Kidney (tissue), 14 donors: ENCODE results near the gene C5orf63. TPM values are rescaled to one million over a fixed set of nuclear protein-coding genes. Genes with fewer than 3 reads are reported as not detected.

Experiments
- DNase-seq, 5 donors: peaks; one replicate each; pipeline ENCODE4 v3.0.0-alpha.2; 2013 to 2020
- FAIRE-seq: peaks from 2 replicates; lab custom pipeline; 2012; peaks lifted over from hg19 to GRCh38; lab: Jason Lieb, UNC
- H3K27ac ChIP-seq, 2 donors: one replicate each; pipeline ENCODE4 v1.7.0; 2013; ENCODE audit warnings: low read depth in 2 of 2, low read length in 2 of 2, inconsistent platforms in 1 of 2
- H3K27me3 ChIP-seq: one replicate; pipeline ENCODE4 v1.7.1; 2013; ENCODE audit warnings: low read length, inconsistent platforms; ENCODE audit not compliant: control insufficient read depth, insufficient read depth
- H3K36me3 ChIP-seq, 3 donors: one replicate each; pipeline versions ENCODE4 v1.7.0 to v1.7.1; 2013; ENCODE audit warnings: low read length in 3 of 3, control low read depth in 1 of 3, inconsistent platforms in 1 of 3; ENCODE audit not compliant: insufficient read depth in 3 of 3, control insufficient read depth in 2 of 3
- H3K4me1 ChIP-seq, 3 donors: one replicate each; pipeline versions ENCODE4 v1.7.0 to v1.7.1; 2013; ENCODE audit warnings: low read length in 3 of 3, inconsistent platforms in 1 of 3, low read depth in 1 of 3; ENCODE audit not compliant: control insufficient read depth in 2 of 3, insufficient read depth in 2 of 3
- H3K4me3 ChIP-seq, 3 donors: one replicate each; pipeline versions ENCODE4 v1.7.0 to v1.8.1; 2013; ENCODE audit warnings: low read length in 3 of 3, control low read depth in 1 of 3, inconsistent platforms in 1 of 3
- H3K9ac ChIP-seq, 3 donors: one replicate each; pipeline versions ENCODE4 v1.7.0 to v1.7.1; 2013; ENCODE audit warnings: low read length in 3 of 3, control low read depth in 1 of 3, inconsistent platforms in 1 of 3
- H3K9me3 ChIP-seq, 3 donors: one replicate each; pipeline versions ENCODE4 v1.7.0 to v1.7.1; 2013; ENCODE audit warnings: low read length in 3 of 3, control low read depth in 1 of 3, inconsistent platforms in 1 of 3; ENCODE audit not compliant: control insufficient read depth in 2 of 3, insufficient read depth in 1 of 3
- intact Hi-C: fragments of 100-400 bp; cut with DNase I; formaldehyde crosslinking; loops from one replicate; pipeline ENCODE4 v1.11.1; 2022
- polyA plus RNA-seq: library from polyadenylated mRNA; stranded (reverse); fragments of 350-450 nt; fragmentation: Illumina TruSeq; extraction: RNeasy Lipid Tissue Mini Kit (QIAGEN cat#74804); gene quantifications from one replicate; pipeline ENCODE4 v1.2.3, GENCODE V29; 2014; ENCODE audit warnings: low read depth, low replicate concordance; ENCODE audit not compliant: insufficient read depth
- total RNA-seq: library from RNA; stranded (reverse); fragmentation: NEBNext Ultra II Directional; extraction: Animal tissue kit (Norgen Biotek cat#: 25700); gene quantifications from one replicate; pipeline ENCODE4 v1.2.1, GENCODE V29; 2021
- TF ChIP-seq, protein P1 (sequence below): IDR thresholded peaks from 3 replicates; pipeline ENCODE4 v1.5.1; 2012; ENCODE audit warnings: mild to moderate bottlenecking, moderate library complexity, borderline replicate concordance; ENCODE audit not compliant: insufficient read depth; ENCODE audit errors: extremely low read depth
- donor health status: control.
- donor health status: control.
- donor health status: control.
- donor health status: control.
- donor health status: control.
- donor health status: DM: yes; HTN: yes; CAD: no.
- donor health status: Normal renal cell carcinoma (clear cell type).

The C5orf63 gene
- total and polyA plus RNA-seq, 2 donors from 2014 or later: 5.8 to 8.5 TPM

DNA sequence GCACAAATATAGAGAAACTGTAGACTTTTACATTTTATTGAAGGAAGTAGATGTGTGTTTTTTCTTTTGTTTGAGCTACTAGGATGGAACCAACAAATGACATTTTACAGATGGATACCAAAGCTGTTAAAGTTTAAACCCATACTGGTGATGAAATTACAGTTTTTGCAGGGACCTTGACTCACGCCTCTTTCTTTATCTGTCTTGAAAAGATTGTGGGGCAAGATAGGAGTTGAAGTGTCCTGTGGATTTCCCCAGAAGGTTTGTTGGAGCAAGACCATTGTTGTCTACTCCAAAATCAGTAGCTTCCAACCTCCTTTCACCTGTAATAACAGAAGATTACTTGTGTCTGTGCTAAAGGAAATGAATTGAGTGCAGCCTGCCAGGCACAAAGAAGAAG lies 4.1 kb upstream of the C5orf63 start:
- Histone ChIP-seq H3K9ac (no peak overlapping the region), H3K4me3 (no peak overlapping the region)
- TF ChIP-seq, protein P1, sequence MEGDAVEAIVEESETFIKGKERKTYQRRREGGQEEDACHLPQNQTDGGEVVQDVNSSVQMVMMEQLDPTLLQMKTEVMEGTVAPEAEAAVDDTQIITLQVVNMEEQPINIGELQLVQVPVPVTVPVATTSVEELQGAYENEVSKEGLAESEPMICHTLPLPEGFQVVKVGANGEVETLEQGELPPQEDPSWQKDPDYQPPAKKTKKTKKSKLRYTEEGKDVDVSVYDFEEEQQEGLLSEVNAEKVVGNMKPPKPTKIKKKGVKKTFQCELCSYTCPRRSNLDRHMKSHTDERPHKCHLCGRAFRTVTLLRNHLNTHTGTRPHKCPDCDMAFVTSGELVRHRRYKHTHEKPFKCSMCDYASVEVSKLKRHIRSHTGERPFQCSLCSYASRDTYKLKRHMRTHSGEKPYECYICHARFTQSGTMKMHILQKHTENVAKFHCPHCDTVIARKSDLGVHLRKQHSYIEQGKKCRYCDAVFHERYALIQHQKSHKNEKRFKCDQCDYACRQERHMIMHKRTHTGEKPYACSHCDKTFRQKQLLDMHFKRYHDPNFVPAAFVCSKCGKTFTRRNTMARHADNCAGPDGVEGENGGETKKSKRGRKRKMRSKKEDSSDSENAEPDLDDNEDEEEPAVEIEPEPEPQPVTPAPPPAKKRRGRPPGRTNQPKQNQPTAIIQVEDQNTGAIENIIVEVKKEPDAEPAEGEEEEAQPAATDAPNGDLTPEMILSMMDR: no peak

GRCh38 chr5:127076315-127077129 lies 3.2 kb upstream of the C5orf63 start:
- FAIRE-seq (no peak), DNase-seq (peak in 3 of 5 donors; percentile 14 to 75 (median 66))
- TF ChIP-seq, protein P1: no peak
- Histone ChIP-seq H3K4me1 (no peaks in the 10 kb centered on the region), H3K27ac (no peak overlapping the region), H3K36me3 (no peaks in the 10 kb centered on the region), H3K4me3 (no peak overlapping the region), H3K9ac (no peak overlapping the region), H3K27me3 (no peaks in the 10 kb centered on the region), H3K9me3 (no peaks in the 10 kb centered on the region)
- intact Hi-C loops: no loop called here

More for the DNA sequence above, 4.1 kb upstream of the C5orf63 start:
- intact Hi-C loops: no loop called here
- no peaks in the 10 kb centered on the region for H3K36me3 ChIP-seq
- DNase-seq: no peak
- FAIRE-seq: no peak
- no peaks in the 10 kb centered on the region for H3K4me1 ChIP-seq
- no peaks in the 10 kb centered on the region for H3K27me3 ChIP-seq
- no peaks in the 10 kb centered on the region for H3K9me3 ChIP-seq
- H3K27ac ChIP-seq: no peak overlapping the region

DNA sequence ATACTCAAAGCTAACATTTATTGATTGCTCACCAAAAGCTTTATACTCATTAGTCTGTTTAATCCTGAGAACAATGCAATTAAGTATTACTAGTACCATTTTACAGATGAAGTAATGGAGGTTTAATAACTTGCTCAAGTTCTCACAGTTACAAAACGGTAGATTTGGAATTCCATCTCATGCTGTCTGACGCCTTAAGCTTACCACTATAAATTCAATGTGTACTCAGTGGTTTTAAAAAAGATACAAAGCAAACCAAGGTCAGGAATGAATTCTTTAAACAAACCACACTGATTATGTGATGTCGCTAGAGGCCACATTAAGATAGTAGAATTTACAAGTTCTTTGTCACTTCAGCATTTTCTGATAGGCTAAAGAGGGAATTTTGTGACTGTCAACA lies 1.2 kb upstream of the C5orf63 start:
- TF ChIP-seq, protein P1: no peak
- intact Hi-C loops: no loop called here
- FAIRE-seq (no peak), DNase-seq (no peak)
- Histone ChIP-seq H3K9me3 (no peaks in the 10 kb centered on the region), H3K27ac (no peak overlapping the region), H3K4me3 (no peak overlapping the region), H3K36me3 (no peaks in the 10 kb centered on the region), H3K9ac (no peak overlapping the region), H3K27me3 (no peaks in the 10 kb centered on the region), H3K4me1 (no peaks in the 10 kb centered on the region)

DNA sequence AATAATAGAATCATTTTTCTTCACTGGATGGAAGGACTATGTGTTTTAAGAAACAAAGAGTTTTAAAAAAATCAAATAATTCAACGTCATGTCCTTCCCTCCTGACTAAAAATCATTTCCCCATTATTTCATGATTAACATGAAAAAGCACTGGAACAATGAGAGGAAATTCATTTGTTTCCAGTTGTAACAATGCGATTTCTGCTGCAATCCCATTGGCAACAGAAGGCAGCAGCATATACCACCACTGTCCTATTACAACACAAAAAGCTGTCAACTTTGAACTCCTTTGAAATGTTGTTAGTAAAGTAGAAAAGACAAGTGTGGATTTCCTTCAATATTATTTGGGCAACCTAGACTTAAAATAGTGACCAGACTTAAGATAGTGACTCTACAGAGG lies 3.1 kb downstream of the C5orf63 start:
- no peak overlapping the region for H3K9ac ChIP-seq
- no peak overlapping the region for H3K27ac ChIP-seq
- DNase-seq (peak in 1 of 5 donors; percentile 34), FAIRE-seq (peak; percentile 57)
- H3K4me1 ChIP-seq: no peaks in the 10 kb centered on the region
- no peak overlapping the region for H3K4me3 ChIP-seq
- no peaks in the 10 kb centered on the region for H3K9me3 ChIP-seq
- TF ChIP-seq, protein P1: no peak
- intact Hi-C loops: no loop called here
- H3K36me3 ChIP-seq: no peaks in the 10 kb centered on the region
- H3K27me3 ChIP-seq: no peaks in the 10 kb centered on the region
